Tibial artery (tissue), 4 donors: ENCODE measurements around the gene PIP4K2A.

Experiments
- DNase-seq, 2 donors: peaks; one replicate each; pipeline ENCODE4 v3.0.0-alpha.2; 2019
- H3K27ac ChIP-seq, 2 donors: fragments of 200-600 bp; sonication (generic) in 1 of 2; 1 replicate in 1 of 2; 2 replicates in 1 of 2; pipeline ENCODE4 v1.5.1; 2018 to 2019; ENCODE audit warnings: mild to moderate bottlenecking in 1 of 2
- H3K27me3 ChIP-seq, 2 donors: fragments of 200-600 bp; sonication (generic) in 1 of 2; one replicate each; pipeline versions ENCODE4 v1.5.1 to v1.6.0; 2016 to 2019
- H3K36me3 ChIP-seq, 3 donors: fragments of 200-600 bp; sonication (generic) in 2 of 3; one replicate each; pipeline ENCODE4 v1.5.1; 2016 to 2019; ENCODE audit warnings: mild to moderate bottlenecking in 2 of 3
- H3K4me1 ChIP-seq, 4 donors: fragments of 200-600 bp; sonication (generic) in 2 of 4; 1 replicate in 3 of 4; 2 replicates in 1 of 4; pipeline ENCODE4 v1.5.1; 2016 to 2019
- H3K4me3 ChIP-seq, 2 donors: fragments of 200-600 bp; sonication (generic) in 1 of 2; 1 replicate in 1 of 2; 2 replicates in 1 of 2; pipeline ENCODE4 v1.5.1; 2018 to 2019; ENCODE audit warnings: mild to moderate bottlenecking in 2 of 2
- H3K9me3 ChIP-seq, 3 donors: fragments of 200-600 bp; sonication (generic) in 1 of 3; one replicate each; pipeline ENCODE4 v1.5.1; 2016 to 2019
- intact Hi-C: fragments of 100-400 bp; cut with DNase I; formaldehyde crosslinking; loops from one replicate; pipeline ENCODE4 v1.15.0; 2023; ENCODE audit warnings: low total_unique reads
- TF ChIP-seq, protein P1 (sequence below), 2 experiments: fragments of 200-600 bp in 1 of 2; fragments of 450-650 bp in 1 of 2; IDR thresholded peaks; one replicate each; pipeline ENCODE4 v1.5.1; 2017 to 2019; ENCODE audit warnings: antibody characterized with exemption in 2 of 2, mild to moderate bottlenecking in 1 of 2, moderate library complexity in 1 of 2

Gene PIP4K2A

DNA sequence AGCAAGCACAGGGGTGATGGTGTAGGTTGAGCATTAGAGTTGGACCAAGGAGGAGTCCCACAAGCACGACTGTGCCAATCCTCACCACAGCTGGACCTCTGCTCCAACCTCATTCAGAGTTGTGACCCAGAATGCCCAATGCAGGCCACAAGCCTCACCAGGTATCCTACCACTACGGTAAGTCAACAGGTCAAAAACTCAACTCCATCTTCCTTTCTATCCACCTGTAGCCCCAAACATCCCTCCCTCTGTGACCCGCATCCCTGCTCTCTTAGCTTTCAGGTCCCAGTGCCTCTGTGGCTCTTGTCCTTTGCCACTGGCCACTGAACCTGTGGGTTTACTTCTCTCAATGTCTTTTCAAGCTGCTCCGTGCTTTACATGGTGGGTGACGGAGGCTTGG, 112.8 kb downstream of the PIP4K2A start:
- Histone ChIP-seq H3K27me3 (no peaks in the 10 kb centered on the region), H3K27ac (no peak overlapping the region), H3K4me1 (peaks cover 0 to 11% (median 2%) of the 10 kb centered on the region in 4 donors), H3K36me3 (peaks cover 0 to 8% (median 0%) of the 10 kb centered on the region in 3 donors), H3K4me3 (no peak overlapping the region), H3K9me3 (no peaks in the 10 kb centered on the region)
- no peak for DNase-seq
- TF ChIP-seq, protein P1, sequence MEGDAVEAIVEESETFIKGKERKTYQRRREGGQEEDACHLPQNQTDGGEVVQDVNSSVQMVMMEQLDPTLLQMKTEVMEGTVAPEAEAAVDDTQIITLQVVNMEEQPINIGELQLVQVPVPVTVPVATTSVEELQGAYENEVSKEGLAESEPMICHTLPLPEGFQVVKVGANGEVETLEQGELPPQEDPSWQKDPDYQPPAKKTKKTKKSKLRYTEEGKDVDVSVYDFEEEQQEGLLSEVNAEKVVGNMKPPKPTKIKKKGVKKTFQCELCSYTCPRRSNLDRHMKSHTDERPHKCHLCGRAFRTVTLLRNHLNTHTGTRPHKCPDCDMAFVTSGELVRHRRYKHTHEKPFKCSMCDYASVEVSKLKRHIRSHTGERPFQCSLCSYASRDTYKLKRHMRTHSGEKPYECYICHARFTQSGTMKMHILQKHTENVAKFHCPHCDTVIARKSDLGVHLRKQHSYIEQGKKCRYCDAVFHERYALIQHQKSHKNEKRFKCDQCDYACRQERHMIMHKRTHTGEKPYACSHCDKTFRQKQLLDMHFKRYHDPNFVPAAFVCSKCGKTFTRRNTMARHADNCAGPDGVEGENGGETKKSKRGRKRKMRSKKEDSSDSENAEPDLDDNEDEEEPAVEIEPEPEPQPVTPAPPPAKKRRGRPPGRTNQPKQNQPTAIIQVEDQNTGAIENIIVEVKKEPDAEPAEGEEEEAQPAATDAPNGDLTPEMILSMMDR (IDR thresholded peaks at IDR 0.05): no peak
- intact Hi-C loops: no loop called here

DNA sequence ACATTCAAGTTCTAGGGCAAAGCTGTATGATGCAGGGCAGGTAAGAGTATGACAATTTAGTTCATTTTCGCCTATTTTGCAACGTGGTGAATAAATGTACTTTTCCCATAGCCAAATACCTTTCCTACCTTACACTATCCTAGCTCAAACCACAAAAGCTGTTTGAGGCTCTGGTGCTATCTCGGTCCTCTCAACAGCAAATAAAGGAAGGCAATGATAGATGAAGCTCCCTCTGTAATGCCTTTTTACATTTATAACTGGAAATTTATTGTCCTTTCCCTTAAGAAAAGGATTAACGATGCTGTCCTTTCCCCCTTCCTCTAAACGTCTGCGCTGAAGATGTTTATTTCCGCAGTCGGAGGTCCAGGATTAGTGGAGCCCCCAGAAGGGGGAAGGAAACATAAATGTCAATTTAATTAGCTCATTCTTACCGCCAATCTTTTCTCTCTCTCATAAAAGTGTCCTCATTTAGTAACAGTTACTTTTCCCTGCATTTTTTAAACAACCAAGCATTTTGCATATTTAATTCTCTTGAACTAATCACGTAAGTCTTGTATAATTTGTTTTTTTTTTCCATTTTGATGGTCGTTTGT, 114.6 kb downstream of the PIP4K2A start:
- Histone ChIP-seq H3K4me1 (peaks cover 0 to 11% (median 2%) of the 10 kb centered on the region in 4 donors), H3K27ac (no peak overlapping the region), H3K27me3 (no peaks in the 10 kb centered on the region), H3K36me3 (peaks cover 0 to 8% (median 0%) of the 10 kb centered on the region in 3 donors), H3K4me3 (no peak overlapping the region), H3K9me3 (no peaks in the 10 kb centered on the region)
- no peak for DNase-seq
- intact Hi-C loops: no loop called here
- TF ChIP-seq, protein P1 (IDR thresholded peaks at IDR 0.05): no peak

DNA sequence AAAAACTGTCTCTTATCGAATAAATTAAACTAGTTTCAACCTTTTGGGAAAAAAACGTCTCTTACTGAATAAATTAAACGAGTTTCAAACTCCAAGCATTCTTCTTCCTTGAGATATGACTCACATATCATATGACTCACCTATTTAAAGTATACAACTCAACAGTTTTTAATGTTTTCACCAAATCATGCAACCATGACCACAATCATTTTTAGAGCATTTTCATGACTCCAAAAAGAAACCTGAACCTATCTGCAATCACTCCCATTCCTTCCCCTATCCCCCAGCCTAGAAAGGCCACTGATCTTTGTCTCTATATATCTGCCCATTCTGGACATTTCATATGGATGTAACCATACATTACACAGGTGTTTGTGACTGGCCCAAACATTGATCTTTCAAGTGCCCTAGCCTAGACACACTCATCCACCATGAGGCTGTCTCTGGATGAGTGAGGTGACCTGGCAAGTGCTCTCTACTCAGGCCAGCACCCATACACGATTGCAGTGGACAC, 115.3 kb downstream of the PIP4K2A start:
- H3K36me3 ChIP-seq: peaks cover 0 to 8% (median 0%) of the 10 kb centered on the region in 3 donors
- no peak overlapping the region for H3K27ac ChIP-seq

DNA sequence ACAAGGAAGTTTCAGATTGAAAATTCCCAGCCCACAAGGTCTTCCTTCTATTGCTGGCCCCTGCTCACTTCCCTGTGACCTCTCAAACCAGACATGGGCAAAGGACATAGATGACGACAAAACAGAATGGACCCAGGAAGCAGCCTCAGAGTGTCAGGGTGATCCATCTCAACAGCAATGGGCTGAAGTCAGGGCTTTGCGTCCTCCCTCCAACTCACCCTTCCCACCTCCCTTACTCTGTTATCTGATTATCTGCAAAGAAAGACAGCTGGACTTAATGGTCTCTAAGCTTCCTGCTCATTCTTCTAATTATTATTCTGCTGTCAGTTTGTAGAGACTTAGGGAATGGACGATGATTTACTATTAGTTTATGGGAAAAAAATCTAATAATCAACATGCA, 115.9 kb downstream of the PIP4K2A start:
- intact Hi-C loops: no loop called here
- Histone ChIP-seq H3K4me1 (peaks cover 0 to 11% (median 2%) of the 10 kb centered on the region in 4 donors), H3K36me3 (peaks cover 0 to 8% (median 0%) of the 10 kb centered on the region in 3 donors)

More for the DNA sequence above, 115.3 kb downstream of the PIP4K2A start:
- Histone ChIP-seq H3K4me1 (peaks cover 0 to 11% (median 2%) of the 10 kb centered on the region in 4 donors), H3K9me3 (no peaks in the 10 kb centered on the region), H3K27me3 (no peaks in the 10 kb centered on the region), H3K4me3 (no peak overlapping the region)
- TF ChIP-seq, protein P1 (IDR thresholded peaks at IDR 0.05): no peak
- intact Hi-C loops: no loop called here
- DNase-seq: no peak

DNA sequence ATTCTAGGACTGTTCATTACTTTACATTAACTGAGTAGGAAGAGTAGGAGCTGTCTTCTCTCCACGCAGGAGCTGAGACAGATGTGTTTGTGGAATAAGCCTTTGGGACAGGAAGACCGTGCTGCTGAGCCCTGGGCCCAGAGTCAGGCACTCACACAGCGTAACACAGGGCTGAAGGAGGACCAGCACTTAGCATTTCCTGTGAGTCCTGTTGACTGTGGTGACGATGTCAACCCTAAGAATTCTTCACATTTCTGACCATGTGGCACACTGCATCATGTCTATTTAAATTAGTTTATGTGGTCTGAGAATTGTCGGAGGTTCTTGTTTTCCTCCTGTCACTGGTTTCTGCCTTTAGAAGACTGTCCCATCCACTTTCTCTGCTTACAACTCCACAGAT, 117.2 kb downstream of the PIP4K2A start:
- Histone ChIP-seq H3K4me3 (no peak overlapping the region), H3K27me3 (no peaks in the 10 kb centered on the region), H3K4me1 (peaks cover 0 to 11% (median 2%) of the 10 kb centered on the region in 4 donors), H3K9me3 (no peaks in the 10 kb centered on the region), H3K27ac (no peak overlapping the region), H3K36me3 (peaks cover 0 to 8% (median 0%) of the 10 kb centered on the region in 3 donors)
- TF ChIP-seq, protein P1 (IDR thresholded peaks at IDR 0.05): no peak
- DNase-seq: no peak
- intact Hi-C loops: no loop called here

More for the DNA sequence above, 115.9 kb downstream of the PIP4K2A start:
- DNase-seq: no peak
- H3K4me3 ChIP-seq: no peak overlapping the region
- no peaks in the 10 kb centered on the region for H3K9me3 ChIP-seq
- no peak overlapping the region for H3K27ac ChIP-seq
- H3K27me3 ChIP-seq: no peaks in the 10 kb centered on the region
- TF ChIP-seq, protein P1 (IDR thresholded peaks at IDR 0.05): no peak
